ENCODE measurements around the gene PLBD2.
"Not testable (repeated sequence)": the region's sequence is repeated elsewhere in the genome, so short reads cannot be mapped to it uniquely, and the experiment has no call there.

Gene PLBD2

DNA sequence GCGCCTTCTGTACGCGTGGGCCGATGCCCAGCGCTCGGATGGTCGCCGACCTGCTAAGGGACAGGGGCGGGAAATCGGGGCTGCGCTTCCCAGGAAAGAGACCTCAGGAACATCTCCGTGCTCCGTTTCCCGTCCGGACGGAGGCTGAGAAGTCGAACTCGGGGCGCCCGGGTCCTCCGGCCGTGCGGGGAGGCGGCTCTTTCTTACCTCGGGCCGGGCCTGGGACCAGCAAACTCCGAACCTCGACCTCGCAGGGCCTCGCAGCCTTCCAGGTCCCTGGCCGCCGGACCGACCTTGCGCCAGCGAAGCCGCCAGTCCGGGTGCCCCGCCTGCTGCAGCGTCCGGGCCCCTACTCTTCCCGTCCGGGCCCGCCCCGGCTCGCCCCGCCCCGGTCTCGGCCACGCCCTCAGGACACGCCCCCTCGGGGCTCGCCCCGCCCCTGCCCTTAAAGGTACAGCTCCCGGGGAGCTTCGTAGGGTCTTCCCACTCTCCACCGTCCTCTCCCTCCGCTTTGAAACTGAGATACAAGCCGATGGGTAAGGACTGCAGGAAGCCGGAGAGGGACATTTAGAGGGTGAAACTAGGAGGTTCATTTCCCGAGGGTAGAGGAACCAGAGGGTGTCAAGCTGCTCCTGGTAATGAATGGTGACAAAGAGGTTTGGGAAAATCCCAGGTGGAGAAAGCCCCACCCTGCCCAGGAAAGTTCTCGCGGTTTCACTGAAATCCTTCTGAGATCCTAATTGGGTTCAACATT lies 23.4 kb upstream of the PLBD2 start, which contains the start of gene SLC8B1:
Gene SLC8B1, minus strand, starts transcription at position 324 of the 754 bp plus-strand sequence. CDS start 2,231 bp downstream, outside the sequence.
- DNase-seq, result peak; percentile 94

GRCh38 chr12:113339540-113339939 lies 18.8 kb upstream of the PLBD2 start:
- DNase-seq, result no peak

GRCh38 chr12:113340061-113340460 lies 18.3 kb upstream of the PLBD2 start:
- DNase-seq, result no peak

- no peak for DNase-seq
Observed at GRCh38 chr12:113341535-113341934, 16.9 kb upstream of the PLBD2 start.

DNA sequence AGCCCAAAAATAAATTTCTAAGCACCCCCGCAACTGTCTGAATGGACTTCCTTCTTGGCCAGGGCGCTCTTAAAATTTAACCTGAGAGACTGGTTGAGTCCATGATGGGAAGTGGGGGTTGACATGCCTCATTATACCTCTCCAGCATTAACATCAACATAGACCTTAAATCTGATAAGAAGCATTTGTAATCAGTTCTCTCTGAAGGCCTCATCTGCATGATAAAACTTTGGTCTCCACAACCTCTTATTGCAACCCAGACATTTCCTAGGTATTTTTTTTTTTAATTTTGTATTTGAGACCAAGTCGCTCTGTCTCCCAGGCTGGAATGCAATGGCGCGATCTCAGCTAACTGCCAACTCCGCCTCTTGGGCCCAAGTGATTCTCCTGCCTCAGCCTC lies 13.1 kb upstream of the PLBD2 start:
- DNase-seq, result no peak

DNA sequence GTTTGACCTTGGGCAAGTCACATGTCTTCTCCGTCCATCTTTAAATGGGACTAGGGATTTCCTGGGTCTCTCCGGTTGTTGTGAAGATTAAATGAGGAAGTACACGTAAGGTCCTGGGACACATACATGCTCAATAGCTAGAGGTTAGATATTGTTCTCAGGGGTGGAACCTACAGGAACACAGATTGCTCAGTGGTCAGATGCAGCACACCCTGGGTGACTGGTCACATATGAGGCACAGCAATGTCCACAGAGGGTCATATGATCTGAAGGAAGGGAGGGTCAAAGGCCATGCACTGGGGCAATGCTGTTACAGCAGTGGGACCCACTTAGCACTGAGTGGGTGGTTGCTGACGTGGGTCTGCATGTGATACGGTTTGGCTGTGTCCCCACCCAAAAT lies 12.0 kb upstream of the PLBD2 start:
- DNase-seq, result no peak

GRCh38 chr12:113347107-113347506 lies 11.3 kb upstream of the PLBD2 start:
- DNase-seq, result no peak

DNA sequence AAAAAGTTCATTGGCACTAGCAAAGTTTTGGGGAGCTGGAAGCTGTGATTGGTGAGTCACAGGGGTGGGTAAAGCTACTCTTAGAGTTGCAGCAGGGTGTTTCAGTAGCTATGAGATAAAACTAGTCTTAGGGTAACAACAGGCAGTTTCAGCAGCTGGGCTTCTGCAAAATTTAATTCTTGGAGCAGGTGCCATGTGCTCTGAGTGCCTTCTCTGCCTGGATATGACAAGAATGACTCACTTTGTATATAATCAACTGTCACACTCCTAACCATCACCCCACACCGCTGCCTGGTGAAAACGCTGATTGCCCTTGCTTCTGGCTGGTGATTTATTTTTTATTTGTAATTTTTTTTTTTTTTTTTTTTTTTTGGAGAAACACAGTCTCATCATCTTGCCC lies 10.5 kb upstream of the PLBD2 start:
- DNase-seq, result no peak

DNA sequence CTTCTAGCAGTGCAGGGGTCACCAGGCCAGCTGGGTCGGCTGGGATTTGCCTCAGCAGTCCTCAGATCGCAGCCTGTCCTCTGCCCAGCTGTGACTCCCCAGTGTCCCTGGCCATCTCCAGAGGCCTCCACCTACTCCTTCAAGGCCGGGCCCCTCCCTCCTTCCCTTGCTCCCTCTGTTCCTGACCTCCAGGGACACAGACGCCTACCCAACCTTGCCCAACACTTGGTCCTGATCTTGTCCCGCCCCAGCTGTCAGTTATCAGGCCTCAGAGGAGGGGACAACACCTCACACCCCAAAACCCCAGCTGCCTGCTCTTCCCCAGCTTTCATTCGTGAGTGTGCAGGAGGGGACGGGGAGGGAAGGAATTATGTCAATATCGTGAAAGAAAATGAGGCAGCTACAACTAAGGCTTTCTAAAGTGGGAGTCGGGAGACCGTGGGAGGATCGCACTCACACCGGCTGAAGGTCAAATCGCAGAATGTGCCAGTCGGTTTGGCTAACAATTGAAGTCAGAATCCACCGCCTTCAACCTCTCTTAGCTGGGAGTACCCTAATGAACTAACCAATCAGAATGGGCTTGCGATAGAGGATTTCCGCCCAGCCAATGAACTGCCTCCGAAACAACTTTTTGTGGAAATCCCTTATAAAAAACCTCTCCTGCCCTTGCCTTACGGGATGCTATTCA lies 9.4 kb upstream of the PLBD2 start:
- DNase-seq, result no peak

DNA sequence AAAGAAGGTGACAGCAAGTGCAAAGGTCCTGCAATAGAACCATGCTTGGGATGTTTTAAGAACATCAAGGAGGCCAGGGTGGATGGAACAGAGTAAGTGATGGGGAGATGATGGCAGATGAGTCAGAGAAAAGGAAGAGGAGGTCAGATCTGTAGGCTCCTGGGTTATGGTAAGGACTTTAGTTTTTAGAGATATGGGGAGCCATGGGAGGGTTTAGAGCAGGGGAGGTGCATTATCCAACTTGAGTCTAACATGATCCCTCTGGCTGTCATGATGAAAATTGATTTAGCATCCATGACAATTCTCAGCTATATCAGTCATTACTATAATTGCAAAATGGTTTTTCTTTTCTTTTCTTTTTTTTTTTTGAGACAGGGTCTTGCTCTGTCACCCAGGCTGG lies 7.3 kb upstream of the PLBD2 start:
- no peak for DNase-seq

DNA sequence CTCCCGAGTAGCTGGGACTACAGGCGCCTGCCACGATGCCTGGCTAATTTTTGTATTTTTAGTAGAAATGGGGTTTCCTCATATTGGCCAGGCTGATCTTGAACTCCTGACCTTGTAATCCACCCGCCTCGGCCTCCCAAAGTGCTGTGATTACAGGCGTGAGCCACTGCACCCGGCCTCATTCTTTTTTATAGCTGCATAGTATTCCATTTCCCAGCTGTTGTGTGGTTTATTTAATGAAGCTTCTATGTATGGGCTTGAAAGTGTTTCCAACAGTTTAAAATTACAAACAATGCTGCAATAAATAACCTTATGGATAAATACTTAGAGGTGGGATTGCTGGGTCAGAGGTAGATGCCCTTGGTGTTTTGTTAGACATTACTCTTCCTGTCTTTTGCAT lies 4.2 kb upstream of the PLBD2 start:
- DNase-seq, result not testable (repeated sequence)

- no peak for DNase-seq
Observed at GRCh38 chr12:113359133-113359938, 949 bp downstream of the PLBD2 start.

DNA sequence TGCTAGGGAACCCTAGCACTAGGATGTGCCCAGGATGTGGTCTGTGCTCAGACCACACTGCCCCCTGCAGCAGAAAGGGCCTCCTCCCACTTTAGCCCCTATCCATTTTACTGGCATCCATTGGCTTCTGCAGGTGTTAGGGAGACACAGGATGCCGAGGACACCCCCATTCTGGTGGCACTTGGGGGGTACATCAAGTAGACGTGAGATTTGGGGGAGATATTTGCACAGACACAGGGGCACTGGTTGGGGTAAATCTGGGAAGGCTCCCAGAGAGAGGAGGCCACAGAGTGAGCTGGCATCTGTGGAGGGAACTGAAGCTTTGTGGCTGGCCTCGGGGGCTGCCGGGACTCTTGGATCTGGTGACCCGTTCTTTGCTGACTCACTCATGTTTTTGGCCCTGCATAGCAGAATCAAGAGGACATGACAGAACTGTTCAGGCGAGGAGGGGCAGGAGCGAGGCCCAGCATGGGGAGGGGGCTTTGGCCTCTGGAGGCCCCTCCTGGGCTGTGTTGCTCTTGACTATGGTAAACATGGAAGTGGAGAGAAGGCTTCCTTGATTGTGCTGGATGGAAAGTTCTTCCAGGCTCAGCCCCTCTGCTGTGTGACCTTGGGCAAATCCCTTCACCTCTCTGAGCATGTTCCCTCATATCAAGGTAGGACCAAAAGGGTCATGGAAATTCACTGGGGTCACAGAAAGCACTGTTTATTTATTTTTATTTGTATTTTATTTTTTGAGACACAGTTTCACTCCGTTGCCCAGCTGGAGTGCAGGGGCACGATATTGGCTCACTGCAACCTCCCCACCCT lies 1.8 kb downstream of the PLBD2 start:
- no peak for DNase-seq

DNA sequence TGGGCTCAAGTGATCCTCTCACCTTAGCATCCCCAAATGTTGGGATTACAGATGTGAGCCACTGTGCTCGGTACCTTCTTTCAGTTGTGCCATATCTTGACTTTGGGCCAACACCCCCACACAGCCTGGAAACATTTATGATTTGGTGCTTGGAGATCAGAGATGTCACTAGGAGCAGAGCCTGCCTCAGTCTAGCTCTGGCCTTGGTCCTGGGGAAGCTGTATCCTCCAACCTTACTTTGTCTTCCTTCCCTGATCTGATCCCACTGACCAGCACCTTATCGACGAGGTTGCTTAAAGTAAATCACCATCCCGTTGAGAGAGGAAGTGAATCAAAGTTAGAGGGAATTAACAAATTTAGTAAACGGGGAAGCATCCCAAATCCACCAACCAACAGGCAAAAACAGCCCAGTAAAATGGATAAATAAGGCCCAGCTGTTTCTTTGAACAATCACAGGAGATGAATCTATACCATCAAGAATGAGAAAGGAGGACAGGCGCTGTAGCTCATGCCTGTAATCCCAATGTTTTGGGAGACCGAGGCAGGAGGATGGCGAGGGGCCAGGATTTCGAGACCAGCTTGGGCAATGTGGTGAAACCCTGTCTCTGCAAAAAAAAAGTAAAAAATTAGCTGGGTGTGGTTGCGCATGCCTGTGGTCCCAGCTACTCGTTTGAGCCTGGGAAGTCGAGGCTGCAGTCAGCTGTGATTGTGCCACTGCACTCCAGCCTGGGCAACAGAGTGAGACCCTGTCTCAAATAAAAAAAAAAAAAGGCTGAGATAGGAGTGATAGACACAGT lies 3.4 kb downstream of the PLBD2 start:
- no peak for DNase-seq

- DNase-seq, result no peak
Observed at GRCh38 chr12:113364698-113365097, 6.3 kb downstream of the PLBD2 start.

DNA sequence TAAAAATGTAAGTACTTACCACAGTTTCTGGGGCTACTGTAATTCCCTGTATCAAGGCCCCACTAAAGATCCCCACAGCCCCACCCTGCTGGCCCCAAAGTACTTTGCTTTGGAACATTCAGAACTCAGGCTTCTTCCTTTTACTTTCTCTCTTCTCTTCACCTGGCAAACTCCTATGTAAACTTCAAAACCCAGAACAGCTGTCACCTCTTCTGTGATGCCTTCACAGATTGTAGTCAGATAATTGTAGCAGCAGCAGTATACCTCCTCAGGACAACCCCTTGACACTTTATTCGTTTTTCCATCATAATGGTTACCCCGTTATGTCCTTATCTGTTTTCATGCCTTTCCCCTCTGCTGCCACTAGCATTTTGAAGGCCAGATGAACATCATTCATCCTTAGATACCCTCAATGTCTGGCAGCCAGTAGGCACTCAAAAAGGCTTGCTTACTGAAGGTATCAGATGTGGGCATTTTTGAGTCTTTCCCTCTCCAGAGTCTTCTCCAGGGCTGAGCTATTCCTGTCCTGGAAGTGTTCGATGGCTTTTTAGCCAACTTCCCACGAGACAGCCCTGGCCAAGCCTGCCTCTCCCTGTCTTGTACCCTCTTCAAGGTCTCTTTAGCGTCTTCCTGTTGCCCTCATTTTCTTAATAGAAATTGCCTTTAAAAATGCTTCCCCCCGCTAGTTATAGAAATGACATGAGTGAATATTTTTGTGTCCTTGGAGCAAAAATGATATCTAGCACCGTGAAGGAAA lies 7.4 kb downstream of the PLBD2 start:
- DNase-seq, result no peak

DNA sequence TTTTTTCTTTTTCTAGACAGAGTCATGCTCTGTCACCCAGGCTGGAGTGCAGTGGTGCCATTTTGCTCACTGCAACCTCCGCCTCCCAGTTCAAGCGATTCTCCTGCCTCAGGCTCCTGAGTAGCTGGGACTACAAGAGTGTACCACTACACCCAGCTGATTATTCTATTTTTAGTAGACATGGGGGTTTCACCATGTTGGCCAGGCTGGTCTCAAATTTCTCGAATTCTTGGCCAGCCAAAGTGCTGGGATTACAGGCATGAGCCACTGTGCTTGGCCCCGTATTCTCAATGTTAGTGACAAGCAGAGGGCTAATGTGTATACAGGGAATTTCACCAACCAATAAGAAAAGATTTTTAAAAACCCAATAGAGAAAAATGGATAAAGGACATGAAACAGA lies 8.4 kb downstream of the PLBD2 start:
- DNase-seq, result no peak

DNA sequence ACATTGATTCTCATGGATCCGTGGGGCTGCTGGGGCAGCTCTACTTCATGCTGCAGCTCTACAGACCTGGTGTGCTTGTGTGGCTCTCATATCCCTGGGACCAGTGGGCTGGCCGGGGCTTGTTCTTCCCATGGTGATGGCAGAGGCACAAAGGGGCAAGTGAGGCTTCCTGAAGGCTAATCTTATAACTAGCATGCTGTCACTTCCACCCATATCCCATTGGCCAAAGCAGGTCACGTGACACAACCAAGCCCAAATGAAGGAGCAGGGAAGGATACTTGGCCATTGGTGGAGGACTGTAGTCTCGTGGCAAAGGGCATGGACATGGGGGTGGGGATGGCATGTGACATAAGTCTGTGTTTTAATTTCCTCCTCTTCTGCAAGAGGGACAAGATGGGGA lies 9.9 kb downstream of the PLBD2 start:
- DNase-seq, result no peak

- no peak for DNase-seq
Observed at GRCh38 chr12:113369391-113369985, 11.1 kb downstream of the PLBD2 start.

DNA sequence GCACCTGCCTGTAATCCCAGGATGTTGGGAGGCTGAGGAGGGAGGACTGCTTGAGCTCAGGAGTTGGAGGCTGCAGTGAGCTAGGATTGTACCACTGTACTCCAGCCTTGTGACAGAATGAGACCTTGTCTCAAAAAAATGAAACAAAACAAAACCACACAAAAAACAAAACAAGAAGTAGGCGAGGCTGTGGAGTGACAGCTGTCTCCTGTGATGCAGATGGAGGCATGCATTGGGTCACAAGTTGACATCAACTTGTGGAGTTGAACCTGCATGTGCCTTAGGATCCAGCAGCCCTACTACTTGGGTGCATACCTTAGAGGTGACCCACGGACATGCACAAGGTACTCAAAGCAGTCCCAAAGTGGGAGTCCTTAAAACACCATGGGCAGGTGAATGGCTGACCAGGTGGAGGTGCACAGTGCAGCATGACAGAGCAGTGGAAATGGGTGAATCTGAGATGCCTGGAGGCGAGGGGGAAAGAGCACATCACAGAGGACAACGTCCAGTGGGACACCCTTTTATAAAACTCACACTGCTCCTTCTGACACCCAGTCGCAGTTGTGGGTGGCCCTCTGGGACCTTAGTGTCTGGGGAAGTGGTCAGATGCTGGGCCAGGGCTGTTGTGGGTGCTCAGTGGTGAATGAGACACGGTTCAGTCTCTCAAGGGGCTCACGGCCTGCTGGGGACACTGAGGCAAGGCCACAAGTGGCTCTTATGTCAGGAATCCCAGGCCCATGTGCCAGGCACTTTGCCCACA lies 12.7 kb downstream of the PLBD2 start:
- DNase-seq, result no peak
